GM12892 (cell line): ENCODE measurements around the gene HSPB1.

ENCODE experiments used
- POLR2A ChIP-seq: IDR thresholded peaks from 2 replicates; pipeline ENCODE4 v1.6.1; 2011; ENCODE audit warnings: low read depth, low read length, control low read depth
- POLR2AphosphoS5 ChIP-seq: IDR thresholded peaks from 2 replicates; pipeline ENCODE4 v1.6.1; 2011; ENCODE audit warnings: low read depth, low read length, control low read depth
- TAF1 ChIP-seq: IDR thresholded peaks from 2 replicates; pipeline ENCODE4 v1.6.1; 2011; ENCODE audit warnings: low read depth, mild to moderate bottlenecking, control low read depth, low read length, borderline replicate concordance

DNA sequence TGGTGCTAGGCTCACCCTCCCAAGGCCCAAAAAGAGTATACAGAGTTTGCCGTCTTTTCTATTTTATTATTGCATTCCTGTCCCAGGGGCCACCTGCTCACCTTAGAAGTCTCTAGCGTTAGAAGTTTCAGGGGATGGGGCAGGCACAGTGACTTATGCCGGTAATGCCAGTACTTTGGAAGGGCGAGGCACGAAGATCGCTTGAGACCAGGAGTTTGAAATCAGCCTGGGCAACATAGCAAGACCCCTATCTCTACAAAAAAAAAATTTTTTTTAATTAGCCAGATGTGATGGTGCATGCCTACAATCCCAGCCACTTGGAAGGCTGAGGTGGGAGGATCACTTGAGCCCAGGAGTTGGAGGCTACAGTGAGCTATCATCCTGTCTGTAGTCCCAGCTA, 30.3 kb upstream of the HSPB1 start:
- TF ChIP-seq POLR2AphosphoS5: no peak
- TF ChIP-seq POLR2A: no peak
- TF ChIP-seq TAF1: no peak
